PFSK-1 (cell line): ENCODE data around the gene MAP7D2.

ENCODE experiments used
- FOXP2 ChIP-seq: optimal IDR thresholded peaks from 2 replicates; pipeline ENCODE3; 2011; ENCODE audit warnings: borderline replicate concordance, control low read depth, inconsistent platforms; ENCODE audit not compliant: insufficient read depth; ENCODE audit errors: extremely low read length, extremely low read depth
- POLR2AphosphoS5 ChIP-seq: IDR thresholded peaks from 2 replicates; pipeline ENCODE4 v1.6.1; 2012; ENCODE audit warnings: low read depth, mild to moderate bottlenecking, control low read depth, low read length, moderate library complexity
- SIN3A ChIP-seq: IDR thresholded peaks from 2 replicates; pipeline ENCODE4 v1.6.1; 2012; ENCODE audit warnings: mild to moderate bottlenecking, low read length, moderate library complexity, borderline replicate concordance; ENCODE audit not compliant: insufficient read depth
- TAF1 ChIP-seq: IDR thresholded peaks from 2 replicates; pipeline ENCODE4 v1.6.1; 2012; ENCODE audit warnings: low read length, control low read depth, borderline replicate concordance; ENCODE audit not compliant: insufficient read depth
- TF ChIP-seq, protein P1 (sequence below), 2 experiments: IDR thresholded peaks; 2 replicates each; pipeline versions ENCODE4 v1.6.1 to v1.8.0; 2011 to 2012; ENCODE audit warnings: low read depth in 2 of 2, low read length in 2 of 2, control low read depth in 1 of 2, inconsistent platforms in 1 of 2, mild to moderate bottlenecking in 1 of 2, moderate library complexity in 1 of 2; ENCODE audit not compliant: insufficient read depth in 1 of 2

DNA sequence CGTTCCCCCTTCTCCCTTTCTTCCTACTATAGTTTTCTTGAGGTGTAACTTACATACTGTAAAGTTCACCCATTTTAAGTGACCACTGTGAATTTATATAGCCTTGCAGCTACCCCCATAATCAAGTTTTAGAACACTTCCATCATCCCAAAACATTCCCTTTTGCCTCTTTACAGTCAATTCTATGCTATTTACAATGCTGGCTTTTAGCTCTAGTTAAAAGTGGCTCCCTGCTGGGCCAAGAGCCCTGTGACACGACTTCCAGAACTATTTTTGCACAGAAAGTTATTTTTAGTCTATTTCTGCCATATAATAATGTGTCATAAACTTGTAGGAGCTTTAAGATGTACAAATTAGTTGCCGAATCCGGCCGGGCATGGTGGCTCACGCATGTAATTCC lies 26.9 kb downstream of the MAP7D2 start:
- TF ChIP-seq TAF1 (no peak), SIN3A (no peak), POLR2AphosphoS5 (no peak), FOXP2 (no peak)
- TF ChIP-seq, protein P1, sequence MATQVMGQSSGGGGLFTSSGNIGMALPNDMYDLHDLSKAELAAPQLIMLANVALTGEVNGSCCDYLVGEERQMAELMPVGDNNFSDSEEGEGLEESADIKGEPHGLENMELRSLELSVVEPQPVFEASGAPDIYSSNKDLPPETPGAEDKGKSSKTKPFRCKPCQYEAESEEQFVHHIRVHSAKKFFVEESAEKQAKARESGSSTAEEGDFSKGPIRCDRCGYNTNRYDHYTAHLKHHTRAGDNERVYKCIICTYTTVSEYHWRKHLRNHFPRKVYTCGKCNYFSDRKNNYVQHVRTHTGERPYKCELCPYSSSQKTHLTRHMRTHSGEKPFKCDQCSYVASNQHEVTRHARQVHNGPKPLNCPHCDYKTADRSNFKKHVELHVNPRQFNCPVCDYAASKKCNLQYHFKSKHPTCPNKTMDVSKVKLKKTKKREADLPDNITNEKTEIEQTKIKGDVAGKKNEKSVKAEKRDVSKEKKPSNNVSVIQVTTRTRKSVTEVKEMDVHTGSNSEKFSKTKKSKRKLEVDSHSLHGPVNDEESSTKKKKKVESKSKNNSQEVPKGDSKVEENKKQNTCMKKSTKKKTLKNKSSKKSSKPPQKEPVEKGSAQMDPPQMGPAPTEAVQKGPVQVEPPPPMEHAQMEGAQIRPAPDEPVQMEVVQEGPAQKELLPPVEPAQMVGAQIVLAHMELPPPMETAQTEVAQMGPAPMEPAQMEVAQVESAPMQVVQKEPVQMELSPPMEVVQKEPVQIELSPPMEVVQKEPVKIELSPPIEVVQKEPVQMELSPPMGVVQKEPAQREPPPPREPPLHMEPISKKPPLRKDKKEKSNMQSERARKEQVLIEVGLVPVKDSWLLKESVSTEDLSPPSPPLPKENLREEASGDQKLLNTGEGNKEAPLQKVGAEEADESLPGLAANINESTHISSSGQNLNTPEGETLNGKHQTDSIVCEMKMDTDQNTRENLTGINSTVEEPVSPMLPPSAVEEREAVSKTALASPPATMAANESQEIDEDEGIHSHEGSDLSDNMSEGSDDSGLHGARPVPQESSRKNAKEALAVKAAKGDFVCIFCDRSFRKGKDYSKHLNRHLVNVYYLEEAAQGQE (IDR thresholded peaks at IDR 0.05; ENCODE audit: insufficient read depth in 1 of 2, low read depth in 2 of 2, low read length in 2 of 2): no peak
